Osteocyte (in vitro differentiated cells): Measurements from ENCODE around the gene EBPL. TPM values are rescaled to one million over a fixed set of nuclear protein-coding genes. Genes with fewer than 3 reads are reported as not detected.

ENCODE experiments used
- DNase-seq: peaks from one replicate; pipeline ENCODE4 v3.0.0; 2021; ENCODE audit warnings: mixed read lengths; ENCODE audit not compliant: unreplicated experiment; ENCODE audit errors: extremely low spot score
- H3K27ac Mint-ChIP-seq: one replicate; pipeline ENCODE4 v1.8.0; 2021; ENCODE audit warnings: mild to moderate bottlenecking, mixed read lengths; ENCODE audit not compliant: unreplicated experiment
- H3K27me3 Mint-ChIP-seq: one replicate; pipeline ENCODE4 v1.8.0; 2021; ENCODE audit warnings: mixed read lengths; ENCODE audit not compliant: unreplicated experiment
- H3K36me3 Mint-ChIP-seq: one replicate; pipeline ENCODE4 v1.8.0; 2021; ENCODE audit warnings: mixed read lengths; ENCODE audit not compliant: unreplicated experiment
- H3K4me1 Mint-ChIP-seq: one replicate; pipeline ENCODE4 v1.8.0; 2021; ENCODE audit warnings: mixed read lengths; ENCODE audit not compliant: unreplicated experiment
- H3K4me3 Mint-ChIP-seq: one replicate; pipeline ENCODE4 v1.8.0; 2021; ENCODE audit warnings: mild to moderate bottlenecking, moderate library complexity, mixed read lengths; ENCODE audit not compliant: unreplicated experiment
- H3K9me3 Mint-ChIP-seq: one replicate; pipeline ENCODE4 v1.8.0; 2021; ENCODE audit warnings: mixed read lengths; ENCODE audit not compliant: unreplicated experiment
- total RNA-seq: library from RNA; stranded (reverse); gene quantifications from 2 replicates; pipeline ENCODE4 v1.2.1, GENCODE V29; 2021
- TF ChIP-seq, protein P1 (sequence below): fragments of 200-600 bp; sonication (generic); IDR thresholded peaks from 2 replicates; pipeline ENCODE4 v1.5.0; 2021; ENCODE audit warnings: antibody characterized with exemption, mild to moderate bottlenecking, moderate library complexity

The EBPL gene
- total RNA-seq, 1 donor from 2014 or later = 33.7 TPM

DNA sequence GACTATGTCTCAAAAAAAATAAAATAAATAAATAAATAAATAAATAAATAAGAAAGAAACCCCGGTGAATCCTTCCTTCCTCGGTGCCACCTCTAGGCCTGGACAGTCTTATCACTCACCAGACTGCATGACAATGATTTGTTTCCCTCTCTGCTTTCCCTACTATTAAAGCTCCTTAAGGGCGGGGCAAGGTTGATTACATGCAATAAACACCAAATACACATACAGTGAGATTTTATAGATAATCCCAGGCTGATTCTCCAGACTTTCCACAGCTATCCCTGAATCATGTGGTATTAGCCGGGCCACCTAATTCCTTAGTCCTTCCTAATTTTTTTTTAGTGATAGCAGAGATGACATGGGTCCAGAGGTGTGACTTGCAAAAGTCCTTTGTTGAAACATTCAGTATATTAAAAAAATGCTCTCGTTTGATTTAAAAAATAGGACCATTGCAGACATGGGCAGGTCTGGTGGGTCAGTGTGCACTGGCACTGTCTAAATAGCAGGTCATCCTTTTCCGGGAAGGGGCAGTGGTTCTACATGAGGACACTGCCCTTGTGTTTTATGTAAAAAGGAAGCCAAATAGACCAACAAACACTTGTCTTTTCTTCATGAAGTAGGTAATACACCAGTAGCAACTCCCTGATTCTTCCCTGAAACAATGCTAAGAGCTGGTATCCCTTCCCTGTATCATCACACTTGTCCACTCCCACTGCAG is 14.5 kb downstream of the EBPL start:
- no peak for DNase-seq
- TF ChIP-seq, protein P1, sequence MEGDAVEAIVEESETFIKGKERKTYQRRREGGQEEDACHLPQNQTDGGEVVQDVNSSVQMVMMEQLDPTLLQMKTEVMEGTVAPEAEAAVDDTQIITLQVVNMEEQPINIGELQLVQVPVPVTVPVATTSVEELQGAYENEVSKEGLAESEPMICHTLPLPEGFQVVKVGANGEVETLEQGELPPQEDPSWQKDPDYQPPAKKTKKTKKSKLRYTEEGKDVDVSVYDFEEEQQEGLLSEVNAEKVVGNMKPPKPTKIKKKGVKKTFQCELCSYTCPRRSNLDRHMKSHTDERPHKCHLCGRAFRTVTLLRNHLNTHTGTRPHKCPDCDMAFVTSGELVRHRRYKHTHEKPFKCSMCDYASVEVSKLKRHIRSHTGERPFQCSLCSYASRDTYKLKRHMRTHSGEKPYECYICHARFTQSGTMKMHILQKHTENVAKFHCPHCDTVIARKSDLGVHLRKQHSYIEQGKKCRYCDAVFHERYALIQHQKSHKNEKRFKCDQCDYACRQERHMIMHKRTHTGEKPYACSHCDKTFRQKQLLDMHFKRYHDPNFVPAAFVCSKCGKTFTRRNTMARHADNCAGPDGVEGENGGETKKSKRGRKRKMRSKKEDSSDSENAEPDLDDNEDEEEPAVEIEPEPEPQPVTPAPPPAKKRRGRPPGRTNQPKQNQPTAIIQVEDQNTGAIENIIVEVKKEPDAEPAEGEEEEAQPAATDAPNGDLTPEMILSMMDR = no peak
- Mint-ChIP-seq H3K36me3 (peaks cover 4% of the 10 kb centered on the region), H3K4me1 (no peaks in the 10 kb centered on the region), H3K9me3 (no peaks in the 10 kb centered on the region), H3K27me3 (no peaks in the 10 kb centered on the region), H3K4me3 (no peak overlapping the region), H3K27ac (no peak overlapping the region)

DNA sequence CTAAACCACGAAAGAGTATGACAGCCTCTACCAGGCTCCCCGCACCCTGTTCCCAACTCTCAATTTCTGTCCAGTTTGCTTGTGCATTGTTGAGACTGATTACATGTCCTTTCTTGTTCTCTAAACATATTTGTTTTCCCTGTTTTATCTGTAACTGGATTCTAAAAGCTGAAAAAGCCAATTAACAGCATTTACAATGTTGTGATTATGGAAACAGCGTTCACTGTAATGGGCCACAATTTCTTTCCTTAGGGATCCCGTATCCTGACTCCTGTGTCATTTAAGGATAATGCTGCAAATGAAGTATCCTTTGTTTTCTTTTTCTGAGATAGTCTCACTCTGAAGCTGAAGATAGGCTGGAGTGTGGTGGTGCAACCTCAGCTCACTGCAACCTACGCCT is 20.5 kb downstream of the EBPL start:
- no peak overlapping the region for H3K27ac Mint-ChIP-seq

DNA sequence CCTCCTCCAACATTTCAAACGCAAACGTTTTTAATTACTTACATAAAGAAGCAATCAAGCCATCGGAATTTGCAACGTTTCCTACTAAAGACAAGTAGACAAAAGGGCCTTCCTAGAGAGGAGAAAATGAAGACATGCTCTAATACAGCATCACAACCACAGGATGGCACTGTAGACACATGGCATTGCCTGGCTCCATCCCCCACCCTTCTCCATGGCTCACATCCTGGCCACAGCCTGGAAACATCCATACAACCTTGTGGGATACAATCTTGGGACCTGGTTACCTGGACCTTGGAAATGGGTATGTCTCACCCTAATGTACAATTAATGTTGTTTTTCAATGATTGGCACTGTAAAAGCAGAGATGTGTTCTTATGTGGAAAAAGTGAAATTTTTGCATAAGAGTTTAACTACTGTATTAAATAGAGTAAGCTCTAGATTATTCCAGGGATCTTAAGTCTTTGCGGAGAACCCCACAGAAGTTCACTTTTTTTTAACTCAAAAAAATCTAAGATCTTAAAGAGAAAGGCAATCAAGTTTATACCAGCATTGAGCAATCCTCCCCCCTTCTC is 21.5 kb downstream of the EBPL start:
- Mint-ChIP-seq H3K27ac (peak overlapping the region; percentile 25), H3K4me1 (peaks cover 10% of the 10 kb centered on the region), H3K9me3 (no peaks in the 10 kb centered on the region), H3K27me3 (no peaks in the 10 kb centered on the region), H3K36me3 (peaks cover 9% of the 10 kb centered on the region), H3K4me3 (no peak overlapping the region)
- TF ChIP-seq, protein P1 = peak; percentile 84
- no peak for DNase-seq

More for the DNA sequence above, 20.5 kb downstream of the EBPL start:
- H3K9me3 Mint-ChIP-seq = no peaks in the 10 kb centered on the region
- H3K27me3 Mint-ChIP-seq = no peaks in the 10 kb centered on the region
- DNase-seq = no peak
- TF ChIP-seq, protein P1 = no peak
- H3K36me3 Mint-ChIP-seq = peaks cover 7% of the 10 kb centered on the region
- H3K4me1 Mint-ChIP-seq = peaks cover 10% of the 10 kb centered on the region
- H3K4me3 Mint-ChIP-seq = no peak overlapping the region

- DNase-seq = no peak
- Mint-ChIP-seq H3K27ac (peak overlapping the region; percentile 38), H3K9me3 (no peaks in the 10 kb centered on the region)
These were observed 23.5 kb downstream of the EBPL start for GRCh38 chr13:49667773-49668172.

GRCh38 chr13:49664606-49665005 is 26.7 kb downstream of the EBPL start:
- peaks cover 9% of the 10 kb centered on the region for H3K4me1 Mint-ChIP-seq
- H3K9me3 Mint-ChIP-seq = no peaks in the 10 kb centered on the region
- H3K36me3 Mint-ChIP-seq = peaks cover 26% of the 10 kb centered on the region
- H3K27ac Mint-ChIP-seq = no peak overlapping the region
- TF ChIP-seq, protein P1 = no peak
- no peak for DNase-seq
- no peak overlapping the region for H3K4me3 Mint-ChIP-seq
- no peaks in the 10 kb centered on the region for H3K27me3 Mint-ChIP-seq

More at GRCh38 chr13:49667773-49668172, 23.5 kb downstream of the EBPL start:
- peaks cover 10% of the 10 kb centered on the region for H3K4me1 Mint-ChIP-seq
- TF ChIP-seq, protein P1 = no peak
- no peak overlapping the region for H3K4me3 Mint-ChIP-seq
- H3K27me3 Mint-ChIP-seq = no peaks in the 10 kb centered on the region
- peaks cover 16% of the 10 kb centered on the region for H3K36me3 Mint-ChIP-seq
